Lung (tissue), 12 donors: Measurements from ENCODE around the gene RALGPS1. TPM values are rescaled to one million over a fixed set of nuclear protein-coding genes. Genes with fewer than 3 reads are reported as not detected.

Experiments used
- ATAC-seq: fragments of 200-7000 bp; cut with Tn5 transposase; one replicate; pipeline ENCODE4 v1.9.1; 2020; ENCODE audit warnings: moderate number of reproducible peaks; ENCODE audit not compliant: insufficient read depth, low FRiP score
- DNase-seq, 3 donors: peaks; one replicate each; pipeline ENCODE4 v3.0.0-alpha.2; 2013 to 2017
- H3K27ac ChIP-seq, 2 donors: one replicate each; pipeline ENCODE4 v1.5.1; 2013; ENCODE audit warnings: mild to moderate bottlenecking in 2 of 2, moderate library complexity in 2 of 2, control low read depth in 1 of 2, inconsistent platforms in 1 of 2, low read depth in 1 of 2, low read length in 1 of 2
- H3K27me3 ChIP-seq, 3 donors: one replicate each; pipeline ENCODE4 v1.5.1; 2013; ENCODE audit warnings: low read length in 2 of 3; ENCODE audit not compliant: control insufficient read depth in 3 of 3, insufficient read depth in 3 of 3
- H3K36me3 ChIP-seq, 4 donors: one replicate each; pipeline ENCODE4 v1.5.1; 2013; ENCODE audit warnings: low read length in 4 of 4, mild to moderate bottlenecking in 1 of 4, moderate library complexity in 1 of 4; ENCODE audit not compliant: control insufficient read depth in 4 of 4, insufficient read depth in 4 of 4
- H3K4me1 ChIP-seq, 5 donors: one replicate each; pipeline ENCODE4 v1.5.1; 2013; ENCODE audit warnings: low read length in 5 of 5, mild to moderate bottlenecking in 2 of 5, moderate library complexity in 1 of 5; ENCODE audit not compliant: control insufficient read depth in 5 of 5, insufficient read depth in 5 of 5
- H3K4me3 ChIP-seq: one replicate; pipeline ENCODE4 v1.5.1; 2013; ENCODE audit warnings: mild to moderate bottlenecking, control low read depth, moderate library complexity
- H3K9ac ChIP-seq, 2 donors: one replicate each; pipeline ENCODE4 v1.5.1; 2013; ENCODE audit warnings: low read length in 2 of 2, control low read depth in 1 of 2; ENCODE audit not compliant: insufficient read depth in 1 of 2
- H3K9me3 ChIP-seq, 4 donors: one replicate each; pipeline ENCODE4 v1.5.1; 2013; ENCODE audit warnings: low read length in 3 of 4, mild to moderate bottlenecking in 1 of 4, moderate library complexity in 1 of 4; ENCODE audit not compliant: control insufficient read depth in 4 of 4, insufficient read depth in 3 of 4
- WGBS, 2 donors: extraction: QIAGEN DNeasy Blood & Tissue Kit; methylation state at CpG; one replicate each; pipeline ENCODE4 v1.1.7; 2013; 5-methylcytosine and 5-hydroxymethylcytosine counted together
- polyA plus RNA-seq, 2 donors: library from polyadenylated mRNA; stranded (reverse); fragments of 200-250 nt; gene quantifications; one replicate each; pipeline ENCODE4 v1.2.1, GENCODE V29; 2013
- total RNA-seq, 2 donors: library from RNA; depleted of rRNA in 1 of 2; stranded (reverse); fragments of >200 nt in 1 of 2; gene quantifications; one replicate each; pipeline ENCODE4 v1.2.1, GENCODE V29; 2014 to 2021
- TF ChIP-seq, protein P1 (sequence below): IDR thresholded peaks from 2 replicates; pipeline ENCODE4 v1.5.1; 2012; ENCODE audit warnings: mild to moderate bottlenecking; ENCODE audit errors: control extremely low read depth, extremely low read depth
- donor health status: control.
- donor health status: control.
- donor health status: Bipolar disorder and iron deficiency.
- donor health status: healthy.
- donor health status: DM: yes; HTN: yes; CAD: no.

Gene RALGPS1
- total and polyA plus RNA-seq, 4 donors = 3.5 to 30.3 (median 11.9) TPM

- ATAC-seq = no peak
- Histone ChIP-seq H3K27ac (no peak overlapping the region), H3K4me1 (peaks cover 0 to 6% (median 0%) of the 10 kb centered on the region in 5 donors), H3K9me3 (no peaks in the 10 kb centered on the region), H3K36me3 (peaks cover 0 to 1% (median 0%) of the 10 kb centered on the region in 4 donors), H3K9ac (no peak overlapping the region), H3K27me3 (no peaks in the 10 kb centered on the region), H3K4me3 (no peak overlapping the region)
- 96 to 98% methylated on average over 11 of the region's 11 CpGs for WGBS, 2 donors
- DNase-seq = no peak
- TF ChIP-seq, protein P1, sequence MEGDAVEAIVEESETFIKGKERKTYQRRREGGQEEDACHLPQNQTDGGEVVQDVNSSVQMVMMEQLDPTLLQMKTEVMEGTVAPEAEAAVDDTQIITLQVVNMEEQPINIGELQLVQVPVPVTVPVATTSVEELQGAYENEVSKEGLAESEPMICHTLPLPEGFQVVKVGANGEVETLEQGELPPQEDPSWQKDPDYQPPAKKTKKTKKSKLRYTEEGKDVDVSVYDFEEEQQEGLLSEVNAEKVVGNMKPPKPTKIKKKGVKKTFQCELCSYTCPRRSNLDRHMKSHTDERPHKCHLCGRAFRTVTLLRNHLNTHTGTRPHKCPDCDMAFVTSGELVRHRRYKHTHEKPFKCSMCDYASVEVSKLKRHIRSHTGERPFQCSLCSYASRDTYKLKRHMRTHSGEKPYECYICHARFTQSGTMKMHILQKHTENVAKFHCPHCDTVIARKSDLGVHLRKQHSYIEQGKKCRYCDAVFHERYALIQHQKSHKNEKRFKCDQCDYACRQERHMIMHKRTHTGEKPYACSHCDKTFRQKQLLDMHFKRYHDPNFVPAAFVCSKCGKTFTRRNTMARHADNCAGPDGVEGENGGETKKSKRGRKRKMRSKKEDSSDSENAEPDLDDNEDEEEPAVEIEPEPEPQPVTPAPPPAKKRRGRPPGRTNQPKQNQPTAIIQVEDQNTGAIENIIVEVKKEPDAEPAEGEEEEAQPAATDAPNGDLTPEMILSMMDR = no peak
These were observed 253.2 kb downstream of the RALGPS1 start for GRCh38 chr9:127167560-127168326.

DNA sequence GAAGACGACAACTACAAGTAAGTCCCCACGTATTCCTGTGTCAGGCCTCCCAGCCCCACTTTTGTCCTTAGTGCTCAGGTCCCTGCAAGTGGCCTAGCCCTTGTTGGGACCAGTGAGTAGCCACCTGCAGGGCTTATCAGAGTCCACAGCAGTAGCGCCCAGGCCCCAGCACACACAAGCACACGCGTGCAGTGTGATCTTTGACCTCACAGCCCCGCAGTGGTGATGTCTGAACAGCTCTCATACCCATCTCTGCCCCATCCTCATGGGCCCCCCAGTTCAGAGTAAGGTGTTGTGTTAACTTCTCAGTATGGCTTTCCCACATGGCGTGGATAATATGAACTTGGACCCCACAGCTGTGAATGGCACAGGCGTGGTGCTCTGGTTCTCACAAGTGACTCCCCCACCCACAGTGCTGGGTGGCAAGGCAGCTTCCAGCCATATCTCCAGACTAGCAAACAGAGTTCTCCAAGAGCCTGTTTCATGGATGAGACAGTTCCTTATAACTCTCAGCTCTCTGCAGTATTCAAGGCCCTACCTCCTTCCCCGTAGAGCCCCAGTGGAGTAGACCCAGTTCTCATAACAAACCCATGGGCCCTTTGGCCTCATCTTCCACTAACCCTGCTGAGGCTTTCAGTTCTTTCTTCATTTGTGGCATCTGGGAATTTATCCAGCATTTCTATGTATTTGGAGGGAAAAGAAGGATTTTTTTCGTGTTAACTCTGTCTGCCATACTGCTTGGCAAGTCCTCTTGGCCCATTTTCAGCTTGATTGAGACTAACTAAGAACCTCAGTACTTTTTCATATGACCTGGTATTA lies 254.4 kb downstream of the RALGPS1 start:
- TF ChIP-seq, protein P1 = no peak
- peaks cover 0 to 6% (median 0%) of the 10 kb centered on the region in 5 donors for H3K4me1 ChIP-seq
- no peaks in the 10 kb centered on the region for H3K27me3 ChIP-seq
- DNase-seq (peak in 2 of 3 donors; percentile 64 to 71), ATAC-seq (no peak)
- no peak overlapping the region for H3K9ac ChIP-seq
- WGBS, 2 donors = 93 to 95% methylated on average over 10 of the region's 10 CpGs
- no peaks in the 10 kb centered on the region for H3K9me3 ChIP-seq
- no peak overlapping the region for H3K27ac ChIP-seq
- H3K4me3 ChIP-seq = no peak overlapping the region
- H3K36me3 ChIP-seq = peaks cover 0 to 1% (median 0%) of the 10 kb centered on the region in 4 donors

- no peak for DNase-seq
- peaks cover 0 to 1% (median 0%) of the 10 kb centered on the region in 4 donors for H3K36me3 ChIP-seq
- no peaks in the 10 kb centered on the region for H3K9me3 ChIP-seq
- WGBS, 2 donors = 72 to 73% methylated on average over 5 of the region's 5 CpGs
- TF ChIP-seq, protein P1 = no peak
- H3K4me3 ChIP-seq = no peak overlapping the region
- peaks cover 0 to 6% (median 0%) of the 10 kb centered on the region in 5 donors for H3K4me1 ChIP-seq
- ATAC-seq = no peak
- H3K27ac ChIP-seq = no peak overlapping the region
- no peak overlapping the region for H3K9ac ChIP-seq
- H3K27me3 ChIP-seq = no peaks in the 10 kb centered on the region
These were observed 254.9 kb downstream of the RALGPS1 start for GRCh38 chr9:127169575-127169883.
